Activated CD8-positive, alpha-beta memory T cell treated with anti-CD3 and anti-CD28 coated beads, Interleukin-2, amount 10 ng/mL, durations not matched to agents 7 days and 5 days (primary cell): ENCODE measurements around the gene CKS1B. TPM values are rescaled to one million over a fixed set of nuclear protein-coding genes. Genes with fewer than 3 reads are reported as not detected.
A peak's percentile ranks its signal among the peaks of the same experiment; 100 is the strongest.

Experiments used
- ATAC-seq: fragments of 150-1000 bp; cut with Tn5 transposase; one replicate; pipeline ENCODE4 v1.10.0; 2021; ENCODE audit warnings: moderate library complexity
- CTCF ChIA-PET: fragments of 350-600 bp; sonication (Branson Sonifier 250); formaldehyde crosslinking; loops from one replicate; lab custom pipeline; 2021; ENCODE audit warnings: antibody characterized with exemption; lab: Charles Lee
- DNase-seq: peaks from one replicate; pipeline ENCODE4 v3.0.0-alpha.2; 2020
- H3K27ac Mint-ChIP-seq: one replicate; pipeline ENCODE4 v1.8.0; 2021; ENCODE audit warnings: mild to moderate bottlenecking, mixed read lengths
- H3K27me3 Mint-ChIP-seq: one replicate; pipeline ENCODE4 v1.8.0; 2021; ENCODE audit warnings: mixed read lengths
- H3K36me3 Mint-ChIP-seq: one replicate; pipeline ENCODE4 v1.8.0; 2021; ENCODE audit warnings: mild to moderate bottlenecking, mixed read lengths
- H3K4me1 Mint-ChIP-seq: one replicate; pipeline ENCODE4 v1.8.0; 2021; ENCODE audit warnings: mixed read lengths
- H3K4me3 Mint-ChIP-seq: one replicate; pipeline ENCODE4 v1.8.0; 2021; ENCODE audit warnings: mild to moderate bottlenecking, moderate library complexity, mixed read lengths
- H3K9me3 Mint-ChIP-seq: one replicate; pipeline ENCODE4 v1.8.0; 2022; ENCODE audit warnings: low read depth, mixed read lengths
- total RNA-seq, 2 experiments: library from RNA; stranded (reverse); gene quantifications; one replicate each; pipeline ENCODE4 v1.2.3, GENCODE V29; 2021

Gene CKS1B
- total RNA-seq, 2 experiments from 2014 or later: 149 to 155 TPM

DNA sequence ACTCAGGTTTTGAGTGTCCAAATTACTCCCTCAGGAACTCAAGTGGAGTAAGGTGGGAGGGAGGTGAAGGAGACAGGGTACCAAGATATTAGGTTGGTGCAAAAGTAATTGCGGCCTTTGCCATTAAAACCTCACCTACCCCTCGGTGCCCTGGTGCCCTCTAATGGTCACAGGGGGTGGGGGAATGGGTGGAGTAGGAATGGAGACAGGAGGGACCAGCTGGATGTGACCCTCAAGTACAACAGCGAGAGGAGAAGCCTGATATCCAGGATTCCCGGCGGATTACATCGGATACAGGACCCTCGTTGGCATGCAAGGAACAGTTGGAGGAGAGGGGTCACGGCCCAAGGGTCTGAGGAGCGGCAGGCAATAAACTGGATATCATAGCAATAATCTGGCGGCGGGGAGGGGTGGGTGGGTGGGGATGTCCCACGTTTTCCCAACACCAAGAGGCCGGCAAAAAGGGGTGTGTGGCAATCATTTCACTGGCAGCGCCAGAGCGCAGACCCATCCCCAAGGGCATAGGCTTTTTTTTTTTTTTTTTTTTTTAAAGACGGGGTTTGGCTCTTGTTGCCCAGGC lies 23.8 kb downstream of the CKS1B start:
- CTCF ChIA-PET: interaction anchor here (0.7 to 13.5 kb wide), 21 partner anchors 8 to 439 kb away, joined by 3 to 212 read pairs (median 8); partner anchors contain the start of genes CKS1B, FLAD1, PBXIP1 and PMVK
- Mint-ChIP-seq H3K4me3 (no peak overlapping the region), H3K27me3 (no peaks in the 10 kb centered on the region), H3K4me1 (peaks cover 27% of the 10 kb centered on the region), H3K36me3 (no peaks in the 10 kb centered on the region), H3K27ac (no peak overlapping the region), H3K9me3 (no peaks in the 10 kb centered on the region)
- ATAC-seq (no peak), DNase-seq (no peak)

DNA sequence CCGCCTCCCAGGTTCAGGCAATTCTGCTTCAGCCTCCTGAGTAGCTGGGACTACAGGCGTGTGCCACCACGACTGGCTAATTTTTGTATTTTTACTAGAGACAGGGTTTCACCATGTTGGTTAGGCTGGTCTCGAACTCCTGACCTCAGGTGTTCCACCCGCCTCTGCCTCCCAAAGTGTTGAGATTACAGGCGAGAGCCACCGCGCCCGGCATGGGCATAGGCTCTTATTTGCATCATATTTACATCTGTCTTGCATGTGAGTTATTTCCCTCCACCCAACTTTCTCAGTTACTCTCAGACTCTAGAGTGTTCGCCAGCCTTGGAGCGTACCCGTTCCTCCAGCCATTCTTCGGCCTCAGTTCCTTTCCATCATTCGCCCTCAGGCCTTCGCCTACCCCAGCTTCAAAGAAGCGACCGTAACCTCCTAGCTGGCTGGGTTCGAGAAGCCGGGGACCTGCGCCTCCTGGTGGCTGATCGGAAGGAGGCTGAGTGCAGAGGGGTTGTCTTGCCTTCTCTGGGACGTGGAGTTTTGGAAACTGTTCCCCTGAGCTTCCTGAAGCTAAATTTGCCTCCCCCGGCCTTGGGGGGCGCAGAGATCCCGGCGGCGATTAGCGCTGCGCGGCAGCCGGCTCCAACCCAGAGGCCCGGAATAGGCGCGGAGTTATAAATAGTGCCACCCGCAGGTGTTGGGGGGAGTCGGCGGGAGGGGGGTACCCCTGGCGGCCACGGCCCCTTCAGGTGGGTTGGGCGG lies 24.5 kb downstream of the CKS1B start:
- peaks cover 30% of the 10 kb centered on the region for H3K4me1 Mint-ChIP-seq
- H3K27me3 Mint-ChIP-seq: no peaks in the 10 kb centered on the region
- peaks cover 3% of the 10 kb centered on the region for H3K36me3 Mint-ChIP-seq
- CTCF ChIA-PET: interaction anchor here (0.7 to 13.5 kb wide), 27 partner anchors 9 to 439 kb away, joined by 3 to 212 read pairs (median 5); partner anchors contain the start of genes ADAM15, CKS1B, FLAD1 and PBXIP1
- peak; percentile 84 for DNase-seq
- H3K27ac Mint-ChIP-seq: peak overlapping the region; percentile 89
- H3K9me3 Mint-ChIP-seq: no peaks in the 10 kb centered on the region
- peak; percentile 3 for ATAC-seq
- H3K4me3 Mint-ChIP-seq: peak overlapping the region; percentile 71

DNA sequence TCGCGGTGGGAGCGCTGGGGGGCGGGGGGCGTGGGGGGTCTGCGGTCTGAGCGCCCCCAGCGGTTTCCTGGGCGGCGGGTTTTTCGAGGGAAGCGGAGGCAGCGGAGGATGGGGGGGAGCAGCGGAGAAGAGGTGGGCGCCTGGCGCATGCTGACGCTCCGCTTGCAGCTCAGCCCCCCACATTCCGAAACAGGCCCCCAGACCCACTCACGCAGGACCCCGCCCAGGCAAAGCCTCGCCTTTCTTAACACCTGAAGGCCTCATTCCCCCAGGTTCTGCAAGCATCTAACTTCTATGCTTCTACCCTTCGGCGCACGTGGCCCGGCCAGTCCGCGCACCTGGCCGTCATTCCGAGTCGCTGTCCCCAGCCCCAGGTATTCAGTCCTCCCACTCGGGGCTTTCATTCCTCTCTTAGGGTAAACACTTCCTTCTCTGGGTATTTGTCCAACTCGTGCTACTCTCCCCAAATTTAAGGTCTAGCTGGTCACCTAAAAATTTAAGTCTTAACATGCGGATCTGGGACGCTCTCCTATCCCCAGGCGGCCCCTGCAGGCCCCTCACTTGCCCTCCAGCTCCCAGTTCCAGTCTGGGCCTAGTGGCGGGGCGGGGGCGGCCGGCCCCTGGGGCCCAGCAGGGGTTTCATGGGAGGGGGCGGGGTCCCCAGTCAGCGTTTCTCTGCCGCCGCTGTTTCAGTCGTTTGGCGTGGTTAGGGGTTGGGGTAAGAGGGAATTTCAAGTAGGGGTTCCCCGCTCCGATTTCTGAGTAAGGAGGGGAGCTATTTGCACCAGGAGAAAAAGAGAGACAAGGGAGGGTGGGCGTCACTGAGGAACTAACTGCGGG lies 25.3 kb downstream of the CKS1B start:
- CTCF ChIA-PET: interaction anchor here (0.8 to 13.5 kb wide), 30 partner anchors 9 to 440 kb away, joined by 3 to 212 read pairs (median 5); partner anchors contain the start of genes ADAM15, CKS1B, FLAD1 and PBXIP1
- no peaks in the 10 kb centered on the region for H3K27me3 Mint-ChIP-seq
- peaks cover 38% of the 10 kb centered on the region for H3K4me1 Mint-ChIP-seq
- DNase-seq (peak; percentile 69), ATAC-seq (no peak)
- H3K36me3 Mint-ChIP-seq: peaks cover 3% of the 10 kb centered on the region
- peak overlapping the region; percentile 98 for H3K4me3 Mint-ChIP-seq
- H3K27ac Mint-ChIP-seq: peak overlapping the region; percentile 89
- no peaks in the 10 kb centered on the region for H3K9me3 Mint-ChIP-seq

DNA sequence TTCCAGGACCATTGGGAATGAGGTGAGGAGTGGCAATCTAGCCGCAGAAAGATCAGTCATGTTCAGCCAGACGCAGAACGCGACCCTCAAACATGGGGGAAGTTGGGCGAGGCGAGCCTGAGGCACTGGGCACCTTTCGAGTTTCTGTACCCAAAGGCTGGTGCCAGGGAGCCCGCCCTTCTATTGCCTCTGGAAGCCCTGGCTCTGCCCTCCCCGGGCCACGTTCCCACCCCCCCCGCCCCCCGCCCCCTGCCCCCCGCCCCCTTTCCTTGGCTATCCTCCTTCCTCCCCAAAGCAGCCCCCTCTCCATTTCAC lies 25.9 kb downstream of the CKS1B start:
- ATAC-seq: no peak
- peaks cover 42% of the 10 kb centered on the region for H3K4me1 Mint-ChIP-seq
- CTCF ChIA-PET: interaction anchor here (0.8 to 13.5 kb wide), 19 partner anchors 8 to 441 kb away, joined by 3 to 212 read pairs (median 9); partner anchors contain the start of genes CKS1B, FLAD1, PBXIP1 and PMVK
- H3K36me3 Mint-ChIP-seq: peaks cover 3% of the 10 kb centered on the region
- H3K4me3 Mint-ChIP-seq: peak overlapping the region; percentile 98
- DNase-seq: no peak
- peak overlapping the region; percentile 97 for H3K27ac Mint-ChIP-seq
- H3K27me3 Mint-ChIP-seq: no peaks in the 10 kb centered on the region
- no peaks in the 10 kb centered on the region for H3K9me3 Mint-ChIP-seq

DNA sequence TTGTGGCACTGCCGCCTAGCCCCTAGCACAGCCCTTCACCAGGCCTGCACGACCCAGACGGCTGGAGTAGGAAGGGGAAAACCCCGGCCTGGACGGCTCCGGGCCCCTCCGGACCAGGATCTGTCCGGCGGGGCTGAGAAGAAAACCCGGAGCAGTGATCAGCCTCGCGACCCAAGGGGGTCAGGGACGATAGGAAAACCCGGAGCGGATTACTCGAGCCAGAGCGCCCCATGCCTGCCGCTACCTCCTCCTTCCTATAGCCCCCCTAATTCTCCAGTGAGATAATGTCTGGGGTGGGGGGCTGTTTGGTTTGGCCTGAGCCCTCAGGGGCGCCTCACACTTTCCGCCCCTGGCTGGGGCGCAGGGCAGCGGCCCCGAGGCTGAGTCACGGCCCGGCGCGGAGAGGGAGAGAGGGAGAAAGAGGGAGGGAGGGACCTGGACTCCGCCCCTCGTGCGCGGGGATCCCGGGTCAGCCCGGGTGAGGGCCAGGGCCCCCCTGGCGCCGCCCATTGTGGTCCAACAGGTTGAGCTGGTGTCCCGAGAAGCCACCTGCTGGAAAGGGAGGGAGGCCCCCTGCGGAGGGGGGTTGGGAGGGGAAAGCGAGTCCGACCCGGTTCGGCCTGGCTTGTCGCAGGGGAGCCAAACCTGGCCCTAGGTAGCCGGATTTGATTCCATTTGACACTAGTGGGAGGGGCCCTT lies 26.4 kb downstream of the CKS1B start:
- H3K4me3 Mint-ChIP-seq: peak overlapping the region; percentile 98
- peak overlapping the region; percentile 97 for H3K27ac Mint-ChIP-seq
- CTCF ChIA-PET: interaction anchor here (0.8 to 13.5 kb wide), 16 partner anchors 14 to 85 kb away, joined by 3 to 212 read pairs (median 8); partner anchors contain the start of genes ADAM15, CKS1B, EFNA4 and FLAD1
- no peaks in the 10 kb centered on the region for H3K27me3 Mint-ChIP-seq
- H3K9me3 Mint-ChIP-seq: no peaks in the 10 kb centered on the region
- ATAC-seq: peak; percentile 67
- DNase-seq: peak; percentile 91
- peaks cover 47% of the 10 kb centered on the region for H3K4me1 Mint-ChIP-seq
- peaks cover 3% of the 10 kb centered on the region for H3K36me3 Mint-ChIP-seq

DNA sequence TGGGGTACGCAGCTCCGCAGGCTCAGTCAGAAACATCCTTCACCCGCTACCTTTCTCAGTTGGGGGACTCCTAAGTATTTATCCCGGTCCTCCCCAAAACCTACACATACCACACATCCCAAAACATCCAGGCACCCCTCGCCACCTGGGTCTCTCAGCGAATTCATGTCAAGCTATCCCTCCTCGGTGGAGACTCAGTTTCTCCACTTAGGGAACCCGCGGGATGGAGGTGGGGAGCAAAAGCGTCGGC lies 26.9 kb downstream of the CKS1B start:
- peak overlapping the region; percentile 97 for H3K27ac Mint-ChIP-seq
- H3K36me3 Mint-ChIP-seq: peaks cover 3% of the 10 kb centered on the region
- no peak for DNase-seq
- CTCF ChIA-PET: interaction anchor here (0.6 to 13.5 kb wide), 9 partner anchors 14 to 85 kb away, joined by 3 to 212 read pairs (median 4); partner anchors contain the start of genes ADAM15, EFNA4, FLAD1 and PMVK
- H3K4me1 Mint-ChIP-seq: peaks cover 52% of the 10 kb centered on the region
- ATAC-seq: no peak
- no peaks in the 10 kb centered on the region for H3K27me3 Mint-ChIP-seq
- peak overlapping the region; percentile 98 for H3K4me3 Mint-ChIP-seq
- H3K9me3 Mint-ChIP-seq: no peaks in the 10 kb centered on the region

DNA sequence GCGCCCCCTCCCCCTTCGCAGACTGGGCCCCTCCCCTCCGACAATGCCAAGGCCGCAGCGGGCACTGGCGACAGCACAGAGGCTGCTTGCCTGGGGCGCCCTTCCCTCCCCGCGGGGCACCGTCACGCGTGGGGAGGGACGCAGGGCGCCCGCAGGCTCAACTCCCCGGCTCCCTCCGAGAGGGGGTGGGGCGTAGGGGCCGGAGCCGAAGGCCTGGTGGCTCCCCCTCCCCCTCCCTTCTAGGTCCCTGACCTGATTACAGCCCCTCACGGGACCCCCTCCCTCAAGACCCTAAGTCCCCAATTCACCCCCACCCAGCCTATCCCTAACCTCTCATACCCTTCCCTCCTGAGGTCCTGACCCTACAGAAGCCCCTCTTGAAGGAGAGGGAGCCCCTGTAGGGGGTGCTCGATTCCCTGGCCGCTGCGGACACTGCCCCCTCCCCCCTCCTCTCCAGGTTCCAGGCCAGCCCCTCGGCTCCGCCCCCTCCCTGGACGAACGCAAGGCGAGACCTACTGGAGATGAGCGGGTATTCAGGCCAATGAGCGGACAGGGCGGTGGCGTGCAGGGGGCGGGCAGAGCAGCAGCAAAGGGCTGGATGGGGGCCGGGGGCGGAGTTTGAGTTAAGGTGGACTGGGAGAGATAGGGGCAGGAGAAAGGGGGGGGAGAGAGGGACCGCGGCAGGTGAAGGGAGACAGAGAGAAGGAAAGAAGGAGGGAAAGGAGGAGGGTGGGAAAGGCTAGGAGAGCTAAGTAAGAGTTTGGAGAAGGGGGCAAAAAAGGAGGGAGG lies 27.4 kb downstream of the CKS1B start:
- peaks cover 3% of the 10 kb centered on the region for H3K36me3 Mint-ChIP-seq
- peak overlapping the region; percentile 97 for H3K27ac Mint-ChIP-seq
- peak overlapping the region; percentile 98 for H3K4me3 Mint-ChIP-seq

DNA sequence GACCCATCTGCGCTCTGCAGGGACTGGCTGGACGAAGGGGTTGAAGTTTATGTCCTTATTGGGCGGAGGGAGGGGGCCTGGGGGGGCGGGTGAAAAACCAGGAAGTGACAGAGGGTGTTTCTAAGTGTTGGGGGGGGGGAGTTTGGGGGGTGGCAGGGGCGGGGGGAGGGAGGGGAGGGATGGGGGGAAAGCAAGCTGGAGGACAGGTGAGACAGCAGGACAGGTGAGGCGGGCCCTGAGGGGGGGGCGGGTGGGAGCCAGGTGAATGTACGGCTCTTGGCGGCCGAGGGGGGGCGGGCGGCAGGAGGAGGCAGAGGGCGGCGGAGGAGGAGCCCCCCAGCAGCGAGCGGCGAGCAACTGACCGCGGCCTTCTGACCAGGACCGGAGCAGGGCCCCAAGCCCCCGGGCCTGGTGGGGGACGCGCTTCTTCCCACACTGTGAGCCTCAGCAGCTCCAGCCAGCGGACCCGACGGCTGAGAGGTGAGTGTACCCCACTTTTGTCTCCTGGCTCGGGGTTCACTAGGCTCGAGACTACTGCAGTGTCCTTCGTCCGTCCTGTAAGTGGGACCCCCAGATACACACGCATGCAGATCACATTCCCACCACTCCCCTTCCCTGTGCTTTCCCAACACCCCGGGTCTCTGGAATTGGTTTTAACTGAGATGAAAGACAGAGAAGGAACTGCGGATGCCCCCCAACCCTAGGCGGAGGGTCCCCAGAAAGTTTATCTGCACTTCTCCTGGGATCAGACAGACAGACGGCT lies 28.2 kb downstream of the CKS1B start, which contains the start of gene ZBTB7B:
Gene ZBTB7B (plus strand): TSS at position 339 of the 763 bp plus-strand sequence. CDS start 11,859 bp downstream, outside the sequence.
- DNase-seq (no peak), ATAC-seq (peak; percentile 1)
- H3K27me3 Mint-ChIP-seq: no peaks in the 10 kb centered on the region
- peaks cover 3% of the 10 kb centered on the region for H3K36me3 Mint-ChIP-seq
- H3K4me3 Mint-ChIP-seq: peak within 1 kb of the TSS; percentile 98
- CTCF ChIA-PET: interaction anchor here (2.3 to 13.5 kb wide), 3 partner anchors 12 to 82 kb away, joined by 9 to 212 read pairs (median 11); partner anchors contain the start of gene FLAD1
- no peaks in the 10 kb centered on the region for H3K9me3 Mint-ChIP-seq
- peak within 1 kb of the TSS; percentile 97 for H3K27ac Mint-ChIP-seq
- H3K4me1 Mint-ChIP-seq: peaks cover 58% of the 10 kb centered on the region

More for the DNA sequence above, 27.4 kb downstream of the CKS1B start:
- Mint-ChIP-seq H3K27me3 (no peaks in the 10 kb centered on the region), H3K4me1 (peaks cover 57% of the 10 kb centered on the region), H3K9me3 (no peaks in the 10 kb centered on the region)
- DNase-seq (peak; percentile 100), ATAC-seq (peak; percentile 77)
- CTCF ChIA-PET: interaction anchor here (0.6 to 13.5 kb wide), 9 partner anchors 13 to 84 kb away, joined by 3 to 212 read pairs (median 4); partner anchors contain the start of genes ADAM15, EFNA4, FLAD1 and PMVK

DNA sequence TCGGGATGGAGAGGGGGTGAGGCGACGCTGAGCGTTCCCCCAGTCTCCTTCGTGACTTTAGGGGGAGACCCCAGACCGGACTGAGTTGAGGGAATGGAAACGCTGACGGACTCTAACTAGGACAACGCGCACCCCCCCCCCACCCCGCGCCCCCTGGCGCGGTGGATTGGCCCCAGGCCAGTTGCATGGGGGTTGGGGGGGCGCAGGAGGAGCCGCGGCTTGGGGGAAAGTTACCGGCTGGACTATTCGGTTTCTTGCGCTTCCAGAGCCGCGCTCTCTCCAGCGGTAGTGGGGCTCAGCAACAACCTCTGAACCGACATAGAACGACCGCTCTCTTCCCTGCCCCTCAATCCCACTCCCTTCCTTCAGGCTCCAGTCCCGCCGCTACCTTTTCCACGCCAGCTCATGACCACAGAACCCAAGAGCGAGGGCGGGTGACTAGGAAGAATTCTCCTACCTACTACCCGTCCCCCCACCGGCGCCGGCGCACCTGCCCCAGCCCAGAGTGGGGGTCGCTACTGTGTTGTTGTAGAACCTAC lies 28.8 kb downstream of the CKS1B start:
- ATAC-seq: no peak
- CTCF ChIA-PET: interaction anchor here (0.9 to 13.5 kb wide), 4 partner anchors 12 to 81 kb away, joined by 3 to 212 read pairs (median 10); partner anchors contain the start of gene FLAD1
- Mint-ChIP-seq H3K4me1 (peaks cover 54% of the 10 kb centered on the region), H3K36me3 (peaks cover 3% of the 10 kb centered on the region), H3K27me3 (no peaks in the 10 kb centered on the region), H3K27ac (peak overlapping the region; percentile 93), H3K9me3 (no peaks in the 10 kb centered on the region), H3K4me3 (peak overlapping the region; percentile 98)
- no peak for DNase-seq

DNA sequence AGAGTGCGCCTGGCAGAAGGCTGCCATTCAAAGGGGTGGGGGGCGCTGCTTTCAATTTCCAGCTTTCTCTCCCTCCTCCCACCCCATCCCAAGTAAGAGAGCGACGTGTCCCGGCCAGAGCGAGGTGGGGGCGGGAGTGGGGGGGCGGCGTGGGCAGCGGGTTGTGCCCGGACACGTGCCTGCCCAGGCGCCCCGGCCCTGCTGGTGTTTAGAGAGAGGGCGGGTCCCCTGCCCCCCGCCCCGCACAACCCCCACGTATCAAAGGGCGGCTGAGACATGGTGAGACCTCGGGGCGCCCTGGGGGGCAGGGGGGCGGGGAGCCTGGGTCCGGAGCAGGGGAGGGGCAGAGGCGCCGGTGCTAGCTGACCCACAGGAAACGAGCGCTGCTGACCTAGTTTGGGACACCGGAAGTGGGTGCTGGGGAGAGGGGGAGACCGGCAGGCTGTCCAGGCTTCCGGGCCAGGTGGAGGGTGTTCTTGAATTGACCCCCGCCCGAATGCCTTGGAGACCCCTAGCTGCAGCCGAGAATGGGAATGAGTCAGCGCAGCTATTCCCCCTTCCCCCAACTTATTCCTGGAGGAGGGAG lies 29.4 kb downstream of the CKS1B start:
- Mint-ChIP-seq H3K27me3 (no peaks in the 10 kb centered on the region), H3K36me3 (peaks cover 3% of the 10 kb centered on the region), H3K27ac (peak overlapping the region; percentile 93), H3K9me3 (no peaks in the 10 kb centered on the region), H3K4me3 (peak overlapping the region; percentile 98), H3K4me1 (peaks cover 51% of the 10 kb centered on the region)
- DNase-seq (peak; percentile 66), ATAC-seq (no peak)
- CTCF ChIA-PET: interaction anchor here (0.8 to 13.5 kb wide), 6 partner anchors 11 to 60 kb away, joined by 3 to 212 read pairs (median 3); partner anchors contain the start of genes ADAM15, CKS1B and FLAD1
